Stimulated activated CD8-positive, alpha-beta memory T cell treated with anti-CD3 and anti-CD28 coated beads, Interleukin-7, amount 100 ng/mL, for 1 hour (primary cell): ENCODE results near the gene ZNF771.

Experiments
- DNase-seq, 2 donors: peaks; one replicate each; pipeline ENCODE4 v3.0.0-alpha.2; 2020; ENCODE audit warnings: low read depth in 2 of 2

The ZNF771 gene

DNA sequence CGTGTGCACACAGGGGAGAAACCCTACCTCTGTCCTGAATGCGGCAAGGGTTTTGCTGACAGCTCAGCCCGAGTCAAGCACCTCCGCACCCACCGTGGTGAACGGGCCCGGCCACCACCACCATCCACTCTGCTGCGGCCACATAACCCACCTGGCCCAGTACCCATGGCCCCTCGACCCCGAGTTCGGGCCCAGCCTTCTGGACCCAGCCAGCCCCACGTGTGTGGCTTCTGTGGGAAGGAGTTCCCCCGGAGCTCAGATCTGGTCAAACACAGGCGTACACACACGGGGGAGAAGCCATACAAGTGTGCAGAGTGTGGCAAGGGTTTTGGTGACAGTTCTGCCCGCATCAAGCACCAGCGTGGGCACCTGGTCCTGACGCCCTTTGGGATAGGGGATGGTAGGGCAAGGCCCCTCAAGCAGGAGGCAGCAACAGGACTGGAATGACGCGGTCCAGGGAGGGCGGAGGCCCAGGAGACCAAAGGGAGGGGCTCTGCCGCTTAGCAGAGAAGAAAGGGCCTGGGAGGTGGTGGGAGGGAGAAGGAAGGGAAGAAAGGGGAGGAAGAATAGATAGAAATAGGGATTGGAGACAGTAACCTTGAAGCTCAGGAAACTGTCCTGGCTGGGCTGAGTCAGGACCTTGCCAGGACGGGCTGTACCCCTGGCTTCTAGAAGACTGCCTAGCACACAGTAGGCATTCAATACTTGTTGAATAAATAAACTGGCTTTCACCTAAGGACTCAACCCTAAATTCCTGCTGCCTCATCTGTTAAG lies 8.6 kb upstream of the ZNF771 start:
- no peak for DNase-seq

GRCh38 chr16:30399435-30400186 lies 7.8 kb upstream of the ZNF771 start:
- DNase-seq, result no peak

GRCh38 chr16:30401768-30402425 lies 5.5 kb upstream of the ZNF771 start:
- DNase-seq, result no peak

DNA sequence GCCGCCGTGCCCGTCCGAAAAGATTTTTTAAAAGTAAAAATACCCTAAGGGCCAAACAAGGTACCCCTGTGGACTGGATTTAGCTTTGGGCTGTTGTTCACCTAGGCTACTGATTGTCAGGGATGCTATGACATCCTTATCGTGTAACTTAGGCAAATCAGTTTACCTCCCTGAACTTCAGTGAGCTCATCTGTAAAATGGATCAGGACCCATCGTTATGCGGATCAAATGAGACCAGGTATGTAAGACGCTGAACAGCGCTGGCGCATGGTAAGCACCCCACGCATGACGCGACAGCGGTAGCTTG lies 658 bp upstream of the ZNF771 start:
- no peak for DNase-seq

- no peak for DNase-seq
These were observed 563 bp downstream of the ZNF771 start for GRCh38 chr16:30407804-30408534.

DNA sequence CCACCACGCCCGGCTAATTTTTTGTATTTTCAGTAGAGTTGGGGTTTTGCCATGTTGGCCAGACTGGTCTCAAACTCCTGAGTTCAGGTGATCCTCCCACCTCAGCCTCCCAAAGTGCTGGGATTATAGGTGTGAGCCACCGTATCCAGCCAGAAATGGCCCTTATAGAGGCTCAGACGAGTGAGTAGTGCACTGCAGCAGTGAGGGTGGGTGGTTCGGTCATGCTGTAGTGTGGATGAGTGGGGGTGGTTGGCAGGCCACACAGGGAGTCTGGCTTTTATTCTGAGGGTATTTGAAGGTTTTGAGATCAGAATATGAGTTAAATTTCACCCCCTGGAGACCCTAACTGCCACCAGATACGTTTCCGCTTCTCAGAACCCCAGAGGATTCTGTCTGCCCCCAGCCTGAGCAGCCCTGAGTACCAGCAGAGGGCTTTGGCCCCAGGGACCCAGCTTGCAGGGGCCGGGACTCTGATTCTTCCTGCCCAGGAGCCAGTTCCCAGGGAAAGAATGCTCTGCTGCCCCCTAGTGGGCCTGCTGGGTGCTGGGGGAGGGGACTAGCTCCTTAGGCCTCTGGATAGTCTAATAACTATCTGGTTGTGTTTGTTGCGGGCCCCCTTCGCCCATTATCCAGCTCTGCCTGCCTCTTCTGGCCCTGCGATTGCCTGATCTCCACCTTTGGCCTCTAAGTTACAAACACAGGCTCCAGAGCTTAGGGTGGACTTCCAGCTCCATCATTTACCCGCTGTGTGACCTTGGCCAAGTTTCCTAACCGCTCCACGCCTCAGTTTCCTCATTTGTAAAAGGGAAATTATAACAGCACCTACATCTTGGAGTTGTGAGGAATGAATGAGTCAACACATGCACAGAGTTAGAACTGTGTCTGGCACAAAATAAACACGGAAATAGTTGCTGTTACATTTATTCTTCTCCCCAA lies 2.0 kb downstream of the ZNF771 start:
- DNase-seq, result peak; percentile 87 to 95

DNA sequence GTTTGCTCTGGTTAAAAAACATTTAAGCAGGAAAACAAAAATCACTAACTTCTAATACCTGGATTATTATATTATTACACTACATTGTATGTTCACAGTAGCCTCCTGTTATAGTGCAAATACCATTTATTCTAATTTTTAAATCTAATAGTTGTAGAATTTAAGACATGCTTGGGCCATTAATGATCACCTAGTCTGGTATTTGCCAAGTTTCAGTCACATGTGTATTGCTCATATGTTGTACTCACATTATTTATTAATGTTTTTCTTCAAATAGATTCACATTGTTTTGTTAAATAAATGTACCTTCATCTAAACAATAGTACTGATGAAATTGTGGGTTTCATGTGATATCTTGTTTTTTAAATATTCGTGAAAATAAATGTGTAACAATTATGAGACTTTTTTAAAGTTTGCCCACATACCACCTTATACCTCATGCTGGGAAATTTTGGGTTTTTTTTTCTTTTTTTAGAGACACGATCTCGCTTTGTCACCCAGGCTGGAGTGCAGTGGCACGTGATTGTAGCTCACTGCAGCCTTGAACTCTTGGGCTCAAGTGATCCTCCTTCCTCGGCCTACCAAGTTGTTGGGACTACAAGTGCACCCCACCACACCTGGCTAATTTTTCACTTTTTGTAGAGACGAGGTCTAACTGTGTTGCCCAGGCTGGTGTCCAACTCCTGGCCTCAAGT lies 5.9 kb downstream of the ZNF771 start:
- no peak for DNase-seq

- no peak for DNase-seq
These were observed 6.8 kb downstream of the ZNF771 start for GRCh38 chr16:30414159-30414558.

DNA sequence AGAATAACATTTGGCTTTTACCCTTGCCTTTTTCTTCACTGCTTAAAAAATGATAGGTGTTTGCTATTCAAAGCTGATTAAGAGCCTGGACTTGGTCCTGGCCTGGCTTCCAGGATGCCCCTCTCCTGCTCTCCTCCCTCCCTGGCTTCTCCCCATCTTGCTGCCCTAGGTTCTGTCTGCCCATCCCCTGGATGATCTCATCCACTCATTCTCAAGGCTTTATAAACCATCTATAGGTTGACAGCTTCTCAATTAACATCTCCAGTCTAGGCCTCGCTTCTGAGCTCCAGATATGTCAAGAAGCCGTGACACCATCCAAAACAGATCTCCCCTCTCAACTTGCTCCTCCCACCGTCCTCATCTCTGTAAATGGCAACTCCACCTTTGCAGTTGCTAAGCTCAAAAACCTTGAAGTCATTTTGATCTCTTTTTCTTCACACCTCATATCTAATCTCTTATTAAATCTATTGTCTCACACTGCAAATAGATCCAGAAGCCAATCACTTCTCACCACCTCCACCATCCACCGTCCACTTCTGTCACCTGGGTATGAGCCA lies 8.7 kb downstream of the ZNF771 start:
- DNase-seq, result no peak

- no peak for DNase-seq
These were observed 9.5 kb downstream of the ZNF771 start for GRCh38 chr16:30416624-30417528.

DNA sequence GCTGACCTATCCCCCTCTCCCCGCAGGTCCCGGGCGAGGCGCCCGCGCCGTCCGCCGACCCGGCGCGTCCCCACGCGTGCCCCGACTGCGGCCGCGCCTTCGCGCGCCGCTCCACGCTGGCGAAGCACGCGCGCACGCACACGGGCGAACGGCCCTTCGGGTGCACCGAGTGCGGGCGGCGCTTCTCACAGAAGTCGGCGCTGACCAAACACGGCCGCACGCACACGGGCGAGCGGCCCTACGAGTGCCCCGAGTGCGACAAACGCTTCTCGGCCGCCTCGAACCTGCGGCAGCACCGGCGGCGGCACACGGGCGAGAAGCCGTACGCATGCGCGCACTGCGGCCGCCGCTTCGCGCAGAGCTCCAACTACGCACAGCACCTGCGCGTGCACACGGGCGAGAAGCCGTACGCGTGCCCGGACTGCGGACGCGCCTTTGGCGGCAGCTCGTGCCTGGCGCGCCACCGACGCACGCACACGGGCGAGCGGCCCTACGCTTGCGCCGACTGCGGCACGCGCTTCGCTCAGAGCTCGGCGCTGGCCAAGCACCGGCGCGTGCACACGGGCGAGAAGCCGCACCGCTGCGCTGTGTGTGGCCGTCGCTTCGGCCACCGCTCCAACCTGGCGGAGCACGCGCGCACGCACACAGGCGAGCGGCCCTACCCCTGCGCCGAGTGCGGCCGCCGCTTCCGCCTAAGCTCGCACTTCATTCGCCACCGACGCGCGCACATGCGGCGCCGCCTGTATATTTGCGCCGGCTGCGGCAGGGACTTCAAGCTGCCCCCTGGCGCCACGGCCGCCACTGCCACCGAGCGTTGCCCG lies 10.3 kb downstream of the ZNF771 start:
- peak; percentile 67 to 73 for DNase-seq

DNA sequence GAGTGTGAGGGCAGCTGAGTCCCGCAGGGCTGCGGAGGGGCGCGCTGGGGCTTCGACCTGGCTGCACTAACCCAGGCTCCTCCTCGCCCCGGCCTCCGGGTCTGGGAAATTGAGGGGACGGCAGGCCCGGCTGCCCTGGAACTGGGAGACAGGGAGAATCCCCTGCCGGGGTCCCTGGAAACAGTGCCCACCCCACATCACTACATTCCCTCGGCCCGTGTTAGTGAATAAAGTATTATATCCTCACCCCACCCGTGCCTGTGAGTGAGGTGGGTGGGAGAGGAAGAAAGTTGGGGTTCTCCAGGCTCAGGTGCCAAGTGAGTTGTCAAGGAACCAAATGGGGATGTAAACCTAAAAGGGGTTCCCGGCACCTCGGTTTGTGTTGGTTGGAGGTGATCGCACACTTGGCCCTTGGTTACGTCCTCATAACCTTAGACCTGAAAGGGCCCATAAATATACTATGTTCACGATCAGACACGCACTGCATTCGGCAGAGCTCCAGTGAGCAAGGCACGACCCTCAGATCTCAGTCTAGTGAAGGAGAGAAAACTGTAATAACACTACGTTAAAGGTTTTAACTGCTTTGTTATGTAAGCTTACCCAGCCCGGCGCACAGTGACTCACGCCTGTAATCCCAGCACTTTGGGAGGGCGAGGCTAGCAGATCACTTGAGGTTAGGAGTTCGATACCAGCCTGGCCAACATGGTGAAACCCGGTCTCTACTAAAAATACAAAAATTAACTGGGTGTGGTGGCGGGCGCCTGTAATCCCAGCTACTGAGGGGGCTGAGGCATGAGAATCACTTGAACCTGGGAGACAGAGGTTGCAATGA lies 11.2 kb downstream of the ZNF771 start:
- no peak for DNase-seq

- no peak for DNase-seq
These were observed 13.6 kb downstream of the ZNF771 start for GRCh38 chr16:30421010-30421409.

GRCh38 chr16:30428055-30428454 lies 20.6 kb downstream of the ZNF771 start:
- no peak for DNase-seq

GRCh38 chr16:30429418-30429677 lies 21.9 kb downstream of the ZNF771 start:
- DNase-seq, result no peak

DNA sequence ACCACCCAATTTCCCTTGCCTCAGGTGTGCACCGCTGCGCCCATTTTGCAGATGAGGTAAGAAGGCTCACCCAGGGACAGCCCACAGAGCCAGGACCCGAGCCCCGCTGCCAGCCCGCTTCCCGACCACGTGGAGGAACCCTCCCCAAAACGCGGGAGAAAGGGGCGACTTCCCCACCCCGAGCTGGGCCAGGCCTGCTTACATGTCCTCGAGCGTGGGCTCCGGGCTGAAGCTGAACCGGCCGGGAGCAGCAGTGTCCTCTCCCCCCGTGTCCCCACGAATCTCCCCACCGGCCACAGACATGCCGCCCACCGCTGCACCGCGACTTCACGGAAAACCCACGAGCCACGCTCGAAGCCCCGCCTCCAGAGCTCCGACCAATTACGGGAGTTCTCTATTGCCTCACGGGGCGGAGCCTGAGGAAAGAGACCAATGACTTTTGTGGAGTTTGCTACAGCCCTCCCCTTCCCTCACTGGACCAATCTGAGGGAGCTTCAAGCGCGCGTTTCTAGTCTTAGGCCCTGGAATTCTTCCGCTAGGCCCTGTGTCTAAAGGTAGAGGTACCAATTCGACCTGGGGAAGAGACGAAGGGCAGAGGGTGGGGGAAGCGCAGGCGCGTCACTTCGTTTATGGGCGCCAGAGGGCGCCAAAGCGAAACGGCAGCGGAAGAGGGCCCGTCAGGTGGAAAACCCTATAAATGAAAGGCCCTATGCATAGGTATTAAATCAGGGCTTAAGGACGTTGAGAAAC lies 22.4 kb downstream of the ZNF771 start, which contains the start of gene DCTPP1:
Gene DCTPP1 (minus strand): TSS at position 353 of the 750 bp plus-strand sequence. CDS start 50 bp downstream, at position 303.
- peak; percentile 83 to 89 for DNase-seq
